ENCODE results near the gene ERICH3. TPM values are rescaled to one million over a fixed set of nuclear protein-coding genes. Genes with fewer than 3 reads are reported as not detected.

Gene ERICH3
- polyA plus RNA-seq, 2 donors, result under 0.01 to 0.02 TPM

DNA sequence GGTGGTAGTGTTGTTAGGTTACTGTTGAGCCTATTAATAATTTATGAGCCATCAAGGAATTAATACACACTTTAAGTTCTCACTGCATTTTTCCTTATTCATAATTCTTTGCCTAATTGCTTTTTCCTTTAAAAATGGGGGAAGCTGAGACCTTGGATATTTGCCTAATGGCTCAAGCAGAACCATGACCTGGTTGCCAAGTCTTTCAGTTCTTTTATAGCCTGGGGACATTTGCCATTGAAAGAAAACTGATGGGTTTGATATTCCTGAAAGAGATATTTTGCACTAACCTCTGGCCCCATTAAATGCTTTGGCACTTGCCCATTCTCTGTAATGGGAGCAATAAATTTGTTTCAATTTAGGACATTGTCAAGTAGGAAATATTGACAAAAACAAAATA, 142.7 kb downstream of the ERICH3 start:
- Histone ChIP-seq H3K9me3 (ENCODE audit: control insufficient read depth in 2 of 2, insufficient read depth in 1 of 2, low read depth in 1 of 2, low read length in 1 of 2) (peaks cover 0 to 3% of the 10 kb centered on the region in 2 donors), H3K4me1 (ENCODE audit: control insufficient read depth in 2 of 2, insufficient read depth in 2 of 2, low read length in 1 of 2) (no peaks in the 10 kb centered on the region), H3K4me3 (ENCODE audit: low read depth in 1 of 2, low read length in 2 of 2) (no peak overlapping the region), H3K27me3 (ENCODE audit: control insufficient read depth in 1 of 2, insufficient read depth in 2 of 2, low read length in 2 of 2) (no peaks in the 10 kb centered on the region), H3K36me3 (ENCODE audit: control insufficient read depth in 2 of 2, insufficient read depth in 2 of 2, low read length in 1 of 2) (no peaks in the 10 kb centered on the region), H3K27ac (ENCODE audit: low read depth in 2 of 2, low read length in 1 of 2) (no peak overlapping the region)

DNA sequence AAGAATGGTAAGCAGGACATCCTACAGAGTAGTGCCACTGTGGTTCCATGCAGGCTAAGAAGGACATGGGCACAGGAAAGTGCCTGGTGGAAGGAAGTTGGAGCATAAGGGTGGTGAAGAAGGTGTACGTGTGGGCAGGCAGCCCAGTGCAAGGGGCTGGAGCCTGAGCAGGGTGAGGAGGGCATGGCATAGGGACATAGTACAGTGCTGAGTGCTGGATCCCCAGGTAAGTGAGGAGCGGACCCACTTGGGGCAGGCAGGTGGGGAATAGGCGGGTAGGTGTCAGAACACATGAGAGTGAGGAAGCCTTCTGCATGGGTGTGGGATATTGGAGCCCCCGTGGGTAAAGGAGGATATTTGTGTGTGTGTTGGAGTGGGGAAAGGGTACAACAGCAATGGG, 145.5 kb downstream of the ERICH3 start:
- Histone ChIP-seq H3K4me1 (ENCODE audit: control insufficient read depth in 2 of 2, insufficient read depth in 2 of 2, low read length in 1 of 2) (no peaks in the 10 kb centered on the region), H3K36me3 (ENCODE audit: control insufficient read depth in 2 of 2, insufficient read depth in 2 of 2, low read length in 1 of 2) (no peaks in the 10 kb centered on the region), H3K27me3 (ENCODE audit: control insufficient read depth in 1 of 2, insufficient read depth in 2 of 2, low read length in 2 of 2) (no peaks in the 10 kb centered on the region), H3K4me3 (ENCODE audit: low read depth in 1 of 2, low read length in 2 of 2) (no peak overlapping the region), H3K9me3 (ENCODE audit: control insufficient read depth in 2 of 2, insufficient read depth in 1 of 2, low read depth in 1 of 2, low read length in 1 of 2) (peaks cover 0 to 3% of the 10 kb centered on the region in 2 donors), H3K27ac (ENCODE audit: low read depth in 2 of 2, low read length in 1 of 2) (no peak overlapping the region)
- 86 to 88% methylated on average over 4 of the region's 4 CpGs for WGBS, 2 donors

DNA sequence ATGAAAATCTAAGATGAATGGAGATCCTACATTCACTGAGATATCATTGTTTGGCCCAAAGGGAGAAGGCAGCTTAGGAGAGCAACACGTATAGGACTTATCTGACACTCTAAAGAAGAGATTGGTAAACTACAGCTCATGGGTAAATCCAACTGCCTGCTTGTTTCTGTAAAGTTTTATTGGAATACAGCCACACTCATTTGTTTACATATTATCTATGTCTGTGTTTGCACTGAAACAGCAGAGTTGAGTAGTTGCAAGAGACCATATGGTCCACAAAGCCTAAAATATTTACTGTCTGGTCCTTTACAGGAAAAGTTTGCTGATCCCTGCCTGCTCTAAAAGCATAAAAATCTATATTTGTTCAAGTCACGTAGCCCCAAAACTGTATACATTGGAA, 146.9 kb downstream of the ERICH3 start:
- Histone ChIP-seq H3K4me1 (ENCODE audit: control insufficient read depth in 2 of 2, insufficient read depth in 2 of 2, low read length in 1 of 2) (no peaks in the 10 kb centered on the region), H3K27me3 (ENCODE audit: control insufficient read depth in 1 of 2, insufficient read depth in 2 of 2, low read length in 2 of 2) (no peaks in the 10 kb centered on the region), H3K9me3 (ENCODE audit: control insufficient read depth in 2 of 2, insufficient read depth in 1 of 2, low read depth in 1 of 2, low read length in 1 of 2) (peaks cover 0 to 3% of the 10 kb centered on the region in 2 donors), H3K4me3 (ENCODE audit: low read depth in 1 of 2, low read length in 2 of 2) (no peak overlapping the region), H3K27ac (ENCODE audit: low read depth in 2 of 2, low read length in 1 of 2) (no peak overlapping the region), H3K36me3 (ENCODE audit: control insufficient read depth in 2 of 2, insufficient read depth in 2 of 2, low read length in 1 of 2) (no peaks in the 10 kb centered on the region)
- WGBS, 2 donors, result 34 to 44% methylated on average over 2 of the region's 2 CpGs

DNA sequence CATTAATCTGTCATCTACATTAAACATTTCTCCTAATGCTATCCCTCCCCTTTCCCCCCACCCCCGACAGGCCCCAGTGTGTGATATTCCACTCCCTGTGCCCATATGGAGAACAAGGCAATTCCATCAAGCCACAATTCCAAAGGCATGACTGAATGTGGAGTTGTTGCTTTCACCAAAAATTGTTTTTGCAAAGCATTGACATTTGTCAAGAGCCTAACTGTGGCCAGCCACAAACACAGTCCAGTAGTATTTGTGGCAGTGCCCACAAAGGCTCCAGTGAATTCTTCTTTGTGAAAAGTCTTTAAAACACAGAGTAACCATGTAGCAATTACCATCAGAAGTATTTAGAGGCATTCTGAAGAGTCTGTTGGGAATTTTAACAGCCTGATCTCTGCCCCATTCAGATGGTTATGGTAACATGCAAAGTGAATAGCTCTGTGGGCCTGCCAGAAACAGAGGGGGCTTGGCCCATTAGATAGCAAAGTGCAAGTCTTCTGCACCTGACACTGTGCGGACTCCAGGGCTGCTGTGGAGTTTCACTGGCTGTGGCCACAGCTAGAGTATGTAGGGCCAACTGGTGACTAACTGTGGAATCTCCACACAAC, 149.6 kb downstream of the ERICH3 start:
- no peaks in the 10 kb centered on the region for H3K27me3 ChIP-seq (ENCODE audit: control insufficient read depth in 1 of 2, insufficient read depth in 2 of 2, low read length in 2 of 2)
- no peaks in the 10 kb centered on the region for H3K4me1 ChIP-seq (ENCODE audit: control insufficient read depth in 2 of 2, insufficient read depth in 2 of 2, low read length in 1 of 2)
- no peaks in the 10 kb centered on the region for H3K36me3 ChIP-seq (ENCODE audit: control insufficient read depth in 2 of 2, insufficient read depth in 2 of 2, low read length in 1 of 2)
- H3K4me3 ChIP-seq (ENCODE audit: low read depth in 1 of 2, low read length in 2 of 2), result no peak overlapping the region
- WGBS, 2 donors, result 81 to 87% methylated on average over 2 of the region's 2 CpGs
- H3K9me3 ChIP-seq (ENCODE audit: control insufficient read depth in 2 of 2, insufficient read depth in 1 of 2, low read depth in 1 of 2, low read length in 1 of 2), result peaks cover 0 to 3% of the 10 kb centered on the region in 2 donors
- H3K27ac ChIP-seq (ENCODE audit: low read depth in 2 of 2, low read length in 1 of 2), result no peak overlapping the region

DNA sequence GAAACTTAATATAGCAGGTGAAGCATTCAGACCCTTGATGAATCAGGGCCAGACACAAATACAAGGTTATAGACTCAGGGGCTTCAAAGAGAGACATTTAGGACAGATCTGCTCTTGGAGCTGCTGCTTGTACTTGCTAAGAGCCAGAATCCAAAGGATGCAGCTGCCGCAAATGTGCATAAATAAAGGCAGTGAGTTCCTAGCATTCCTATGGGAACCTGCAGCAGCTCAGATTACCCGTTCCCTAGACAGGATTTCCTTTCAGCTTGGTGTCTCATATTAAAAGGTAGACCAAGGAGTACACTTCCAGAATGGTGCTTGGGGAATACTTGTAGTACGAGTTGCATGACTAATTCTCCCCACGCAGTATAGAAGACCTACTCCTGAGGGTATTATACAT, 151.4 kb downstream of the ERICH3 start:
- H3K27me3 ChIP-seq (ENCODE audit: control insufficient read depth in 1 of 2, insufficient read depth in 2 of 2, low read length in 2 of 2), result no peaks in the 10 kb centered on the region
- H3K36me3 ChIP-seq (ENCODE audit: control insufficient read depth in 2 of 2, insufficient read depth in 2 of 2, low read length in 1 of 2), result no peaks in the 10 kb centered on the region
- H3K4me3 ChIP-seq (ENCODE audit: low read depth in 1 of 2, low read length in 2 of 2), result no peak overlapping the region
- 26 to 33% methylated on average over 4 of the region's 4 CpGs for WGBS, 2 donors
- no peaks in the 10 kb centered on the region for H3K9me3 ChIP-seq (ENCODE audit: control insufficient read depth in 2 of 2, insufficient read depth in 1 of 2, low read depth in 1 of 2, low read length in 1 of 2)
- H3K27ac ChIP-seq (ENCODE audit: low read depth in 2 of 2, low read length in 1 of 2), result no peak overlapping the region
- H3K4me1 ChIP-seq (ENCODE audit: control insufficient read depth in 2 of 2, insufficient read depth in 2 of 2, low read length in 1 of 2), result no peaks in the 10 kb centered on the region

Other genes starting within 250 kb of the ERICH3 start
- not detected for gene LRRC53, start 161.2 kb downstream of the ERICH3 start, polyA plus RNA-seq
- 10 to 100 TPM; 19.6 to 28.3 TPM for gene CRYZ, start 59.3 kb upstream of the ERICH3 start, polyA plus RNA-seq
- gene TYW3, start 59.4 kb upstream of the ERICH3 start, polyA plus RNA-seq, result 10 to 100 TPM in 1 of 2 donors, 1 to 10 TPM in 1; 9.0 to 15.4 TPM

Measured in esophagus (tissue), 2 donors.